Esophagus (tissue), 2 donors: ENCODE measurements around the gene AGFG1. TPM values are rescaled to one million over a fixed set of nuclear protein-coding genes. Genes with fewer than 3 reads are reported as not detected.

Experiments
- H3K27ac ChIP-seq, 2 donors: one replicate each; pipeline ENCODE4 v1.5.1; 2013; ENCODE audit warnings: low read depth in 2 of 2, mild to moderate bottlenecking in 2 of 2, inconsistent platforms in 1 of 2, low read length in 1 of 2, moderate library complexity in 1 of 2
- H3K27me3 ChIP-seq, 2 donors: one replicate each; pipeline ENCODE4 v1.6.1; 2013; ENCODE audit warnings: low read length in 2 of 2, control low read depth in 1 of 2, mild to moderate bottlenecking in 1 of 2; ENCODE audit not compliant: insufficient read depth in 2 of 2, control insufficient read depth in 1 of 2
- H3K36me3 ChIP-seq, 2 donors: one replicate each; pipeline ENCODE4 v1.6.1; 2013; ENCODE audit warnings: low read length in 1 of 2; ENCODE audit not compliant: control insufficient read depth in 2 of 2, insufficient read depth in 2 of 2
- H3K4me1 ChIP-seq, 2 donors: one replicate each; pipeline ENCODE4 v1.6.1; 2013; ENCODE audit warnings: low read length in 1 of 2; ENCODE audit not compliant: control insufficient read depth in 2 of 2, insufficient read depth in 2 of 2
- H3K4me3 ChIP-seq, 2 donors: one replicate each; pipeline ENCODE4 v1.5.1; 2013; ENCODE audit warnings: low read length in 2 of 2, mild to moderate bottlenecking in 2 of 2, low read depth in 1 of 2, moderate library complexity in 1 of 2
- H3K9me3 ChIP-seq, 2 donors: one replicate each; pipeline ENCODE4 v1.6.1; 2013; ENCODE audit warnings: mild to moderate bottlenecking in 2 of 2, low read depth in 1 of 2, low read length in 1 of 2, moderate library complexity in 1 of 2; ENCODE audit not compliant: control insufficient read depth in 2 of 2, insufficient read depth in 1 of 2
- WGBS, 2 donors: extraction: QIAGEN DNeasy Blood & Tissue Kit; methylation state at CpG; one replicate each; pipeline ENCODE4 v1.1.7; 2013; 5-methylcytosine and 5-hydroxymethylcytosine counted together
- polyA plus RNA-seq, 2 donors: library from polyadenylated mRNA; stranded (reverse); fragments of 200-250 nt; gene quantifications; one replicate each; pipeline ENCODE4 v1.2.3, GENCODE V29; 2013
- donor health status: healthy with polysubstance abuse.
- donor health status: Bipolar disorder and iron deficiency.

Gene AGFG1
- polyA plus RNA-seq, 2 donors: 20.3 to 31.2 TPM

DNA sequence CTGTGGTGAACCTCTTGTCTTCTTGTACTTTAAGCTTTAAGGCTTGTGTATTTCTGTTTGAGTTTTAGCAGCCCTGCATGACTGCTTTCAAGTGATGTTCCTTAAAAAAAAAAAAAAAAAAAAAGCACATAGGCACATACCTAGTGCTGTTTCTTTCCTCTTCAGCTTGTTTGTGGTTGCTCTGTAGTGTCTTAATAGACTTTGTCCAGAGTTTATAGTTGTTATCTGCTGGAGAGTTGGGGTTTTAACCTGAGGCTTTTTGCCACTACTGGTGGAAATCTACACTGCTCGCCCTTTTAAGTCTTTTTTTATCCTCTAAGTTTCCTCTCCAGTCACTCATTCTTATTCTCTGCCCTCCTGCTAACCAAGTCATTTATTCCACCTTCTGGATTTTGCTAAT lies 34.5 kb downstream of the AGFG1 start:
- peaks cover 3 to 10% of the 10 kb centered on the region in 2 donors for H3K4me1 ChIP-seq
- whole genome bisulfite sequencing, 2 donors: 82 to 88% methylated on average over 1 of the region's 1 CpG
- no peaks in the 10 kb centered on the region for H3K9me3 ChIP-seq
- no peak overlapping the region for H3K27ac ChIP-seq
- no peak overlapping the region for H3K4me3 ChIP-seq
- no peaks in the 10 kb centered on the region for H3K27me3 ChIP-seq
- no peaks in the 10 kb centered on the region for H3K36me3 ChIP-seq

DNA sequence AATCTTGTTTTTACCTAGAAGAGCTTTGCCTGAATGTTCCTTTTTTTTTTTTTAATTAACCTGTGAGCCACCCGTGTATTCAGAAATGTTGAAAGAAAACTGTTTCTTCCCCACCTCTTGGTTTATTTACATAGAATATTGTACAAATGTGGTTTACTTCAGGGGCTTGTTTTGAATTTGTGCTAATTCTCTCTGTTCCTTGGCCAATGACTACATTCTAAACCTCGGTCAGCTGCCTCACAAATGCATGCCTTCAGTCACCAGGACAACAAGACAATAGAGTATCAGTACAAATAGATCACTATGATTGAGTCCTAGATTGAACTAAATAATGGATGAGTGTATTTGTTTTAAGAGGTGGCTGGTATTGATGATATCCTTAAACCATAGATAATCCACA lies 36.0 kb downstream of the AGFG1 start:
- no peaks in the 10 kb centered on the region for H3K27me3 ChIP-seq
- no peak overlapping the region for H3K27ac ChIP-seq
- peaks cover 3 to 10% of the 10 kb centered on the region in 2 donors for H3K4me1 ChIP-seq
- WGBS, 2 donors: 69 to 75% methylated on average over 2 of the region's 2 CpGs
- no peak overlapping the region for H3K4me3 ChIP-seq
- H3K36me3 ChIP-seq: no peaks in the 10 kb centered on the region
- H3K9me3 ChIP-seq: no peaks in the 10 kb centered on the region

DNA sequence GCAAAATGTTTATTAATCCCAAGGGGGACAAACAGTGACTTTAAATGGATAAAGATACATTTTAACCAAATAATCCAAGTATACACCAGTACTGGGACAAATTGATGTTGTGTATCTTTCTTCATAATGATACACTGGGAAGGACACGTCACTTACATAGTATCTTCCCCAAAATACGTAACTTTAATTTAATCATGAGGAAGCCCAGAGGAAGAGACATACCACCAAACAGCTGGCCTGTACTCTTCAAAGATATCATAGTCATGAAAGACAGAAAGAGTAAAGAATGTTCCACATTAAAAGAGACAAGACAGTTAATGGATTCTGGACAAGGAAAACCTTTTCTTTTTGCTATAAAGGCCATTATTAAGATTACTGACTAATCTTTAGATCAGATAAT lies 37.1 kb downstream of the AGFG1 start:
- Histone ChIP-seq H3K27me3 (no peaks in the 10 kb centered on the region), H3K9me3 (no peaks in the 10 kb centered on the region), H3K36me3 (no peaks in the 10 kb centered on the region), H3K27ac (no peak overlapping the region), H3K4me1 (peaks cover 0 to 6% of the 10 kb centered on the region in 2 donors), H3K4me3 (no peak overlapping the region)
- WGBS, 2 donors: 95 to 98% methylated on average over 2 of the region's 2 CpGs

DNA sequence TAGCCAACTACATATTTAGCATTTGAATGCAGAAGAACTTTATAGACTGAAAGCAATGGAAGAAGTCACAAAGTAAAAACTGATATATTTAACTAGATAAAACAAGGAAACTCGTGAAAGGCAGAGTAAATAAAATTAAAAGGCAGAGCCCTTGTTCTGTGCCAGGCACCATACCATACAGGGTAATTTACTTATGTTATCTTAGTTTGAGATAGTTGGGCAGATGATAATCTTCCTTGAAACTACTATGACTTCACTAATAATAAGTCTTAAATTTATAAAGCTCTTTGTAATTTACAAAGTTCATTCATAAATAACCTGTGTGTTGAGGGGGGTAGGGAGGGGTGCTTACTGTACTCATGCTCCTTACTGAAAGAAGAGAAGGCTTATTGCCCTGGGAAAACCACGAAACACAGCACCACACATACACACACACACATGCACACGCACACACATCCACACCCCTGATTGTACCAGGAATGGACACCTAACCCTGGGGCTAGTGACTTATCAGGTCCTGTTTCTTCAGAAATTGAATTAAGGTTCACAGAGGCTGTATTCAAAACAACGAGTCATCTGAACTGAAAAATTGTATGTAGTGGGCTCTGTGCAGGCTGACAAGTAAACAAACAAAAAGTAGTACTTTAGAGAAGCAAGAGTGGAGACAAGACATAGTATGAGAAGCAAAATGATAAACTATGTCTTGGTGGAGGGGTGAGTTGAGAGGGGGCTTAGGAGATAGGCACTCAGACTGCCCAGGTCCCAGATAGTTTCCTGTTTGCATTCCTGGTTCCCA lies 38.1 kb downstream of the AGFG1 start:
- WGBS, 2 donors: 51% methylated on average over 4 of the region's 4 CpGs
- H3K36me3 ChIP-seq: no peaks in the 10 kb centered on the region
- H3K4me1 ChIP-seq: peaks cover 0 to 5% of the 10 kb centered on the region in 2 donors
- H3K27ac ChIP-seq: no peak overlapping the region
- H3K4me3 ChIP-seq: no peak overlapping the region
- no peaks in the 10 kb centered on the region for H3K27me3 ChIP-seq
- no peaks in the 10 kb centered on the region for H3K9me3 ChIP-seq

DNA sequence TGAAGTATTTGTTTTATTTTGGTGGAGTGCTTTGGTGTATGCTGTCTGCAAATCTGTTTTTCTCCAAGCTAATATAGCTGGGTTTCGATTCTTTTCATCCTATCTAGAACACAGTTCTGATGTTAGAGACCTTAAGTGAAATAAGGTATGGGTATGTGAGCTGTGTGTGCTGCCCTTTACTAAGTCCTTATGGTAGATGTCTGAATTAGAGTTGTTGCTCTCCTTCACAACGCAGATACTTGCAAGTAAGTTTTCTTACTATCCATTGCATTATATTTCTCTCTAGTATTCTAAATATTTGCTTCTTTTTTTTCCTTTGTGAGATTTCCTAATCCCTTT lies 38.6 kb downstream of the AGFG1 start:
- 79% methylated on average over 2 of the region's 2 CpGs for WGBS, 2 donors
- no peaks in the 10 kb centered on the region for H3K36me3 ChIP-seq
- H3K4me3 ChIP-seq: no peak overlapping the region
- no peaks in the 10 kb centered on the region for H3K27me3 ChIP-seq
- H3K4me1 ChIP-seq: peaks cover 0 to 5% of the 10 kb centered on the region in 2 donors
- H3K27ac ChIP-seq: no peak overlapping the region
- H3K9me3 ChIP-seq: no peaks in the 10 kb centered on the region

DNA sequence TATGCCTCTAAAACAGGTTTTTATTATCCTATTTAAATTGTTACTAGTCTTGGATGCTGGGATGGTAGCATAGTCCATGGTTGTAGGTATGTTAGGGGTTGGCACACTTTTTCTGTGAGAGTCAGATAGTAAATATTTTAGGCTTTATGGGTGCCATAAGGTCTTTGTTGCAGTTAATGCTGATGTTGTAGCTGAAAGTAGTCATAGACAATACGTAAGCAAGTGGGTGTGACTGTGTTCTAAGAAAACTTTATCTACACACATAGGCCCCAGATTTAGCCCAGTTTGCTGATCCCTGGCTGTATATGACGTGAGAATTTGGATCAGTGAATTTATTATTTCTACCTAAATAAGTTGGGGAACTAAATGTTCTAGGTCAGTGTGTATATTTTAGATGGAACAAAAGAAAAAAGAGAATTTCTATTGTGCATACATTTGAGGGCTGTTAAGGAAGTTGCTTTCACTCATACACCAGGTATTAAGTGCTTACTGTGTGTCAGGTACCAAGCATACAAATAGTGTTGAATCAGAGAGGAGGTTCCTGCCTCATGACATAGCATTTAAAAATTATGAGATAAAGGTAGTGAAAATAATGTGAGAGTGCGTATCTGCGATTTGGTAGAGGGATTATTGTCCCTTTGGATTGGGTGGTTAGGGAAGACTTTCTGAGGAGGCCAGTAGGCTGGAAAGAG lies 39.4 kb downstream of the AGFG1 start:
- H3K36me3 ChIP-seq: no peaks in the 10 kb centered on the region
- no peak overlapping the region for H3K4me3 ChIP-seq
- WGBS, 2 donors: 78 to 80% methylated on average over 4 of the region's 4 CpGs
- no peak overlapping the region for H3K27ac ChIP-seq
- no peaks in the 10 kb centered on the region for H3K9me3 ChIP-seq
- peaks cover 0 to 5% of the 10 kb centered on the region in 2 donors for H3K4me1 ChIP-seq
- H3K27me3 ChIP-seq: no peaks in the 10 kb centered on the region

DNA sequence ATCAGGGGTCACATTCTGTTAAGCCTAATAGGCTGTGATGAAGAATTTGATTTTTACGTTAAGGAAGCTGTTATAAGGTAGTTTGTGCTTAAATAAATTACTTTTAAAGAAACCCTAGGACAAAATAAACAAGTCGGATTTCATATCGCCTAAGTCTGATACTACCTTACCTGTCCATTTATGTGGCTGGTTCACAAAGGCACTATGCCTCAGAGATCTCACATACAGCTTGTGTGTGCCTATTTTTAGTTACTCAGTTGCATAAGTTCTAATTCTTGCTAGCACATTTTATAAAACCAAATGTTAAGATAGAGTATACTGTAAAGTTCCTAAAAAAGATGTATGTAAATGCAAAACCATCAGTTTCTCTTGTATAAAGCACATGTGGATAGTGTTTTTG lies 40.0 kb downstream of the AGFG1 start:
- no peaks in the 10 kb centered on the region for H3K36me3 ChIP-seq
- no peak overlapping the region for H3K27ac ChIP-seq
- peaks cover 0 to 5% of the 10 kb centered on the region in 2 donors for H3K4me1 ChIP-seq
- H3K4me3 ChIP-seq: no peak overlapping the region
- WGBS, 2 donors: 73 to 90% methylated on average over 3 of the region's 3 CpGs
- no peaks in the 10 kb centered on the region for H3K9me3 ChIP-seq
- no peaks in the 10 kb centered on the region for H3K27me3 ChIP-seq

DNA sequence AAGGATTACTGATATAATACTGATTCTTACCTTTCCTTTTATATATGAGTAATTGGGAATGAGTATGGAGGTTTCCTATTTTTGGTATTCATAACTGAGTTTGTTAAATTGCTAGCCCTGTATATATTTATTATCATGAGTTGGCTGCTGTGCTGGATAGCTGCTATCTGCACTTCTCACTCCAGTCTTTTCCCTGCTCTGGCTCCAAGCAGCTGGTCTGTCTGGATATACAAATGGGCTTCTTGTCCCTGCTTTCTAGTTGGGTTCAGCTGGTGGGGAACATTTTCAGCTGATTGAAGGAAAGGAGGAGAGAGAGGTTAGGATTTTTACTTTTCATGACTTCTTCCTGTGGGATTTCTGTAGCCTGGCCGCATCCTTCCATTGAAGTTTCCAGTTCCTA lies 41.2 kb downstream of the AGFG1 start:
- H3K36me3 ChIP-seq: no peaks in the 10 kb centered on the region
- H3K27ac ChIP-seq: no peak overlapping the region
- H3K4me3 ChIP-seq: no peak overlapping the region
- H3K27me3 ChIP-seq: no peaks in the 10 kb centered on the region
- WGBS, 2 donors: 78 to 81% methylated on average over 1 of the region's 1 CpG
- peaks cover 0 to 2% of the 10 kb centered on the region in 2 donors for H3K4me1 ChIP-seq
- no peaks in the 10 kb centered on the region for H3K9me3 ChIP-seq

DNA sequence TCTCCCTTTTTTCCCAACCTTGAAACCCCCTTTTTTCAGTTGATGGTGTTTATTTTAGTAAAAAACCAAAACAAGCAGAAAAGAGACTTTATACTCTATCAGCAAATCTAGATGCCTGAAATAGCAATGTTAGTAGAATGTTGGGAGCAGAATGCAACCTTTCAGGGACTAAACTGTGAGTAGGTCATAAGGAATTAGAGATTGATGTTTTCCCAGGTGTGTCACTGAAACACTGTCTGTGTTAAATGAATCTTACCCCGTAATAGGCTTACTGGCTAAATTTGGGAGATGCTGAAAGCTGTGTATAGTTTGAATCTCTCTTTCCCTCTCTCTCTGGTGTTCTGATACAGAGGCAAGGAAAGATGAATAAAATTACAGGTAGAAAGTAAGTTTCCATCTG lies 43.8 kb downstream of the AGFG1 start:
- 68 to 77% methylated on average over 1 of the region's 1 CpG for WGBS, 2 donors
- Histone ChIP-seq H3K4me1 (peaks cover 0 to 5% of the 10 kb centered on the region in 2 donors), H3K9me3 (no peaks in the 10 kb centered on the region)

DNA sequence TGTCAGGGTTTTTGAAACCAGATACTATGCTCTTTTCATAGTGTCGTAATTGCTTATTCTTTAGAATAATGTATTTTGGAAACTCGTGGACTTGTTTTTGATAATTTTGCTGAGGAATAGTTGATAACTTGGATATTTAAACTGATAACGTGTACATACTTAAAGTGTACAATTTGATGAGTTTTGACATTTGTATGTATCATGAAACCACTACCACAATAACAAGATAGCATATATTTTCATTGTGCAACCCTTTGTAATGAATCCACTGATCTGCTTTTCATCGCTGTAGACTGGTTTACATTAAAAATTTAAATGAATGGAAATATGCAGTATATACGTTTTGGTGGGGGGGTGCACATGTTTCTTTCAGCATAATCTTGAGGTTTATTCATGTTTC lies 45.8 kb downstream of the AGFG1 start:
- WGBS, 2 donors: 86% methylated on average over 5 of the region's 5 CpGs
- H3K27me3 ChIP-seq: no peaks in the 10 kb centered on the region

More for the DNA sequence above, 43.8 kb downstream of the AGFG1 start:
- no peak overlapping the region for H3K4me3 ChIP-seq
- H3K36me3 ChIP-seq: no peaks in the 10 kb centered on the region
- H3K27ac ChIP-seq: no peak overlapping the region
- H3K27me3 ChIP-seq: no peaks in the 10 kb centered on the region

More for the DNA sequence above, 45.8 kb downstream of the AGFG1 start:
- H3K4me1 ChIP-seq: peaks cover 0 to 5% of the 10 kb centered on the region in 2 donors
- H3K4me3 ChIP-seq: no peak overlapping the region
- no peaks in the 10 kb centered on the region for H3K36me3 ChIP-seq
- no peaks in the 10 kb centered on the region for H3K9me3 ChIP-seq
- no peak overlapping the region for H3K27ac ChIP-seq
